SW480 (cell line): ENCODE results near the gene ZBTB20.
A peak's percentile ranks its signal among the peaks of the same experiment; 100 is the strongest.

Experiments
- DNase-seq: peaks from one replicate; pipeline ENCODE4 v3.0.0-alpha.2; 2016; ENCODE audit warnings: low spot score

The ZBTB20 gene

DNA sequence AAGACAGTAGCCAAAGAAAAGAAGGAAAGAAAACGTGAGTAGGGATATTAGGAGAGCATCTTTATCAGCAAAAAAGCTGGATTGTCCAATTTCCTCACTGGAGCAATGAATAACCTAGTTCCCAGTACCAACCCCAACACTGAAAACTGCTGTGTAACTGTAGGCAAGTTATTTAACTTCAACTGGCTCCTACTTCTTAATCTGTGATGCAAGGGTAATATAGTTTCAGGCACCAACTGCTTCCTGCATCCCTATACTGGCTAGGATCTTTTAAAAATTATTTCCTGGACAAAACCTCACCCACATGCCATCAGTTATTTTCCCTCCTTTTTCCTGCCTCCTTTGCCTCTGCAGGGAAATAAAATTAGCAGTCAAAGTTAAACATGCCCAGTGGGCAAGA, 59.6 kb downstream of the ZBTB20 start:
- no peak for DNase-seq

DNA sequence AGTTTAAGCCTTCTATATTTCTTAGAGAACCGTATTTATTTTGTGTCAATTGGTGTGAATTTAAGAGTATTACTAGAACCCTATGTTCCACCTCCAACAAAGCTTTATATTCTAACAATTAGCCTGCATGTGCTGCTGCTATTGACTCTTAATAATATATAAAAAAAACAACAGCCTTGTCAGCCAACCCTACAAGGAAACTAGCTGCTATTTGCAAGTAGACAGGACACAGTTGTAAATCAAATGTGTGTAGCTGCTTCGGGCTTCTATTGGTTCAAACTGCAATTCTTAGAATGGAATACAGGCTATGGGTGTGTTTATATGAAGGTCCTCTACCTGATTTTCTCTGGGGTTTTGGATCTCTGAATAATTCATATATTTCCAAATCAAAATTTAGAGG, 60.7 kb downstream of the ZBTB20 start:
- DNase-seq, result no peak

DNA sequence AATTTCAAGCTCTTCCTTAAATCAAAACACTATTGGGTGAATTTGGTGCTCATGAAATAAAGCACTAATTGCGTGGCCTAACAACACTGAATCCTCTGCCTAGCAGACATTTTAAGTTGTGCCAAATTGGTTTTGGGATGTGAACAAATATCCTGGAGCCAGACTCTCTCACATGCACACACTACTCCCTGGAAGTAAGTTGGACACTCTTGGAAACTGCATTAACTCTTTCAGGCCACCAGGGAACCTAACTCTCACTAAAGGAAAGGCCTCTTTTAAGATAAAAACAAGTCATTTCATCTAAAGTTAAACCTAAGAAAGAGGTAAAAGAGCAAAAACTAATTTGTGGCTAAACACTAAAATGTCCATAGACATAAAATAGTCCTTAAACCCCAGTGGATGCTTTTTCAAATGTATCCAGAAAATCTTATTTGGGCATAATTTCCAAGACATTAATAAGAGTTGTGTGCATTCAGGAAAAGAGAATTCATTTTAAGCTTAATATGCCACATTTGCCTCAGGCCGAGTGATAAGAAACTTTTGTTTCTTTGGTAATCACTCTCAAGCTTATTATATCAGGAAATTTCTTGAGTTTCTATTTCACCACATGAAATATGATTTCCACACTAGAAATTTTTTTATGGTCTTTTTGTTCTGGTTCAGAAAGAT, 61.8 kb downstream of the ZBTB20 start:
- DNase-seq, result no peak

DNA sequence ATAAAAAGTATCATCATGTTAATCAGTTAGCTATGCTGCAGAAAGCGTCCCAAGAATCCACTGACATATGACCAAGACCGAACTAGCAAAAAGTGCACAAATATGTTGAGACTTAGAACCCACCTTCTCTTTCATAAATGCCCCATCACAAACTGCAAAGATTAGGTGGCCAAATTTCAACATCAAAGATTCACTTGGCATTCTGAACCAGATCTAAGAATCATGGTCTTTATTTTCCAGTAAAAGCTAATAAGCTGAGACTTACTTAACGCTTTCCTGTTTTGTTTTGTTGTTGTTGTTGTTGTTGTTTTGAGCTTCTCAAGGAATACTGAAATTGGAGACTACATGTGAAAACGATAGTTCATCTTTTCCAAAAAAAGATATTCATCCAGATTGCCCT, 62.4 kb downstream of the ZBTB20 start:
- no peak for DNase-seq

DNA sequence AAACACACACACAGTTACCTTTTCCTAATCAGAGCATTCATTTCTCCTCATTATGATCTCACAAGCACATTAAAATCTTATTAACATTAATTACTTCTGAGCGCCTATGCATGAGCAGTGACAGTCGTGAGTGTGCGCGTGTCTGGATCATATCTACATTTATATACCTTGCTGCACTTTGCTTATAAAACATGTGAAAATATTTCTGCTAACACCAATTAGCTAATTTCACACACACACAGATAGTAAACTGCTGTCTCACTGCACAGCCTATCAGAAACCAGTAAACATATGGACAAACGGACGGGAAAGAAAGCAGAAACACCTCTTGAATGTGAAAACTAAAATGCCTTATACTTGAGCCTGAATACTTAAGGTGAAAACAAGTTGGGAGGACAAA, 64.8 kb downstream of the ZBTB20 start:
- no peak for DNase-seq

DNA sequence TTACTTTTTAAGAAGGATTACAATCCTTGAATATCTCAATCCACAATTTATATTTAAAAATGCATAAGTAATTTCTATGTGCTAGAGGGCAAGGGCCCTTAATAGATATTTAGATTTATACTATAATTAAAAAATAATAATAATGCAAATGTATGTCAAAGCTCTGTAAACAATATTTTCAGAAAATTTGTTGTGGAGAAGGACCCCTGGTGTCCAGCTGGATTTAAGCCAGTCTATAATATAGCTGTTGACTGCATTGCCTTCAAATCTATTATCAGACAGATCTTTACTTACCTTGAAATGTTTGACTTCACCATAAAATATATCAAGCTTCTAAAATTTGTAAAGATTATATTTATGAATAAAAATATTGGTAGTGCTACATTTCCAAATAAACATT, 65.6 kb downstream of the ZBTB20 start:
- no peak for DNase-seq

DNA sequence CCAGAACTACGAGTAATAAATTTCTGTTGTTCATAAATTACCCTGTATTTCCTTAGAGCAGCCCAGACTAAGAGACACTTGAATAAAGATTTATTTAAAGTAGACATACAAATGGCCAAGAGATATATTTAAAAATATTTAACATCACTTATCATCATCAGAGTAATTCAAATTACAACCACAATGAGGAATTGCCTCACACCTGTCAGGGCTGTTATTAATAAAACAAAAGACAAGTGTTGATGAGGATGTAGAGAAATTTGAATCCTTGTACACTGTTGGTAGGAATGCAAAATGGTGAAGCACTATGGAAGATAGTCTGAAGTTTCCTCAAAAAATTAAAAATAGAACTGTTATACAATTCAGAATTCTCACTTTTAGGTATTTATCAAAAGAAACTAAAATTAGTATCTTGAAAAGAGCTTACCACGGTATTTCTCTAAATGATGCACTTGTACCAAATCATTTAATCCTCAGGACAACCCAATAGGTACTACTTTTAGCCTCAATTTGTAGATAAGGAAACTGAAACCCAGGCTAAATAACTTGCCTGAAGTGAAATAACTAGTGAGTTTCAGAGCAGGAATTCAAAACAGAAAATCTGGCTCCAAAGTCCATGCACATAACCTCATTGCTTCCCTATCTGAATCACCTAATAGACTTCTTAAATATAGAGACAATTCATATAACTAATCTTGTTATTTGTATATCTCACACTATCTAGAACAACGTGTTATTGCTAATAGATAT, 69.4 kb downstream of the ZBTB20 start:
- DNase-seq, result no peak

DNA sequence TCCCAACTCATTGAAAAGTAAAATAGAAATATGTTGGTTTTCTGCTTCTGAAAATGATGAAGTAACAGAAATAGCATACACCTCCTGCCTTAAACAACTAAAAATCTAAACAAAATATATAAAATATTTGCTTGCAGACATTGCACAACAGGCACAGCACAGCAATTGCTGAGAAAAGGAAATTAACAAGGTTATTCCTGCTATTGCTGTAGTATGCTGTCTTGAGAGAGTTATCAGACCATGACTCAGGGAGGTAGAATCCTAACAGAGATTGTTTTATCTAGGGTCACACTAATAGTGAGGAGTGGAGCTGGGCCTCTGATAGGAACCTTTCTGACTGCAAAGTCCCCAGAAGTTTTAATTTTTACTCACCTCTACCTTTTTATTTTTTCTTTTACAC, 72.6 kb downstream of the ZBTB20 start:
- no peak for DNase-seq

DNA sequence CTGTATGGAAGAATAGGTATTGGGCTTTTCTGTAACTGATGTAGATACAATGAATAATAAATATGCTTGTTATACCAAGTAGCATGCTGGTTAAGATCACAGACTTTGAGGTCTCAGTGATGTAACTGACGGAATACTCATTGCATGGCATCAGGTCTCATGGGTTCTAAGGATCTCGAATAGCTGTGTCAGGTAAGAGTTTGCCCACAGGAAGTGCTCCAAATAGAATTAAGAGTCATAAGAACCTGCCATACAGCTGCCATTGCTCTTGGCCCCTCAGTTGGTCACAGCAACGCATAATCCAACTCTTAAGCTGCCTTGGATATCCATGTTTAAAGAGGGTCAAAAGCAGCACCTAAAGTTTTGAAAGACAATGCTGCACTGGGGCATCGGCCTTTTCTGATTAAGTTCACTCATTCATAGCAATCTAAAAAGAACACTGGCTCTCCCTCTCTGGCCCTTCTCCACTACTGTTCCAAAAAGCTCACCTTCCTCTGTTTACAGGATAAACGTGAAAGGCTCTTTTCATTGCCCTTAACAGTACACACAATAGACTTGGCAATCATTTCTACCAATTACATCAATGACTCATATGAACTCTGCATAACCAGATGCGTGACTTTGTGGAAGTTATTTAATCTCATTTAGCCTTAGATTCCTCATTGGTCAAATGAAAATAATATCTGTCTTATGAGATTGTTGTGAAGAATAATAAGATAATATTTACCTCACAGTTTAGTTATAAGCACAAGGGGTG, 74.6 kb downstream of the ZBTB20 start:
- DNase-seq, result no peak

DNA sequence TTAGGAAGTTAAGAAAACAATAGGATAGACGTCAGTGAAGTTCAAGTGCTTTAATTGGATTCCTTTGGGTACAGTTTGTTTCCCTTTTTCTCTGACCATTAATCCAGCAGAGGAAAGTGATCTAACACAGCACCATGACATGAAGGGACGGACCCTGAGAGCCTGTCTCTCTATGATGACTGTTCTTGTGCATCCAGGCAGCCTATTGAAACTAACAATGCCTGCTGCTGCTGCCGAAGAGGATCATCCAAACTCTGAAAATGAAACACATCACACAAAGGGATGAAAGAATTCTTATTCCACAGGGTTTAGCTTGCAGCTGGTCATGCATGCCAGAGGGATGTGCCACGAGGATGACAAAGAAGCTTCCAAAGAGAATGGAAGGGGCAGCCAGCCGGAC, 75.5 kb downstream of the ZBTB20 start:
- no peak for DNase-seq

DNA sequence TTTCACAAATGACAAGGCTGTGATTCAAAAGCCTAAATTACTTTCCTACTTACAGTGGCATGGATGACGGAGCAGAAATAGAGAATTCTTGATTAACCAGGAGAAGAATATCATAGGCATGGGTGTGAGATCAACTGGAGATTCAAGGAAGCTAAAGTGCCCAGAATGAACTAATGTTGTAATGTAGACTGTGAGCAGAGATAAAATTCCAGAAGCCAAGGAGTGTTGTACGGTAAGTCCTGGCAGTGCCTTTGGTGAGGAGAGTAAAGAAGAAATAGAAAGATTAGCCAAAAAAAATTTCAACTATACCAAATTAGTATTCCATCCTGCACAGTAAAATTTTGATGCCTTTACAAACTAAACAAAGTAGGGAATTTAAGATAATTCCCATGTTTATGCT, 75.9 kb downstream of the ZBTB20 start:
- no peak for DNase-seq

DNA sequence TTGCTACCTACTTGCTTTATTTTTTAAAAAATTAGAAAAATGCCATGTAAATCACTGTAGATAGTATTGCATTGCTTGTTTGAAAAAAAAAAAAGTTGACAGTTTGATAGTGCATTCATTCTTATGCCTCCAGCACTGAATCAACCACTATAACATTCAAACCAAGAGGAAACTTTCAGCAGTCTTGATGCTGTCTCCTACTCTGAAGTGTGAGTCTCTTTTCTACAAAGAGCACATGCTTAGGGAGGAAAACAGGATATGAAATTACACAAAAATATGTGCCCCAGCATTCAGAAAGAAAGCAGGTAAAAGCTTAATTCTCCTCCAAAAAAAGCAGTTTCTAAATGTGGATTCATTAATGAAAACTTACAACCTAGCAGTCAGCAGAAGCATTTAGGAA, 78.3 kb downstream of the ZBTB20 start:
- DNase-seq, result no peak

DNA sequence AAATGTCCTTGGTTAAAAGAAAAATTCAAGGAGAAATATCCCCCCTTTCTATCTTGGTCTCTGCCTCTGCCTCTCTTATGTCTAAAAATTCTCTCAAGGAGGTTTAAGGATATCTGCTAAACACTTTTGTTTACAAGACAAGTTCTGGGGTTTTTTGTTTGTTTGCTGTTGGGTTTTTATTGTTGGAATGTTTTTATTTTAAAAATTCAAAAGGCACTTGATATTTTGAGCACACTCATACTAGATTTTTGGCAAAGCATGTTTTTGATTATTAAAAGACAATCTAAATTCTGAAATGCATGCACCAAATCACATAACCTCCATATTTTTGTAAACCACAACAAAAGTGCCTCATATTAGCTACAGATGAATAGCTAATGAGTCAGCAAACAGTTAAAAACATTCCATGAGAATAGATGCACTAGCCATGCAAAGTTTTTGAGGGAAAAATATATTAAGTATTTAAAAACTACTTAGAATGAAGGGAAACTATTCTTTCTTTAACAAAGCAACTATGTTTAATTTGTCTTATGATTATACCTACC, 84.6 kb downstream of the ZBTB20 start:
- DNase-seq, result peak; percentile 71

DNA sequence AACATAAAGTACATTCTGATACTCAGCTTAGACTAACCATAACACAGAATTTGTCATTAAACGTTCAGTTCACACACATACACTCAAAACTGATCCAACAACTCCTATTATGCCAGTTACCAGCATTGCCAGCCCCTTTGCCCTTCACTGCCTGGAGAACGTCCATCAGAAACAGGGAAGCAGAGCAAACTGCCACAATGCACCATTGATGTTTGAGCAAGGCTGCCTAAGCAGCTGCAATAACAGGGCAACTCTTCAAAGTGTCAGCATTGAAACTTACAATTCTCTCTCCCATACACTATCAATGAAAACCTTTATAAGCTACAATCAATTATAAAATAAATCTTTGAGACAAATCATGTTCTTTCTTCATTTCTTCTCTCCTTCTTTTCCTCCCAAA, 85.1 kb downstream of the ZBTB20 start:
- peak; percentile 54 for DNase-seq

DNA sequence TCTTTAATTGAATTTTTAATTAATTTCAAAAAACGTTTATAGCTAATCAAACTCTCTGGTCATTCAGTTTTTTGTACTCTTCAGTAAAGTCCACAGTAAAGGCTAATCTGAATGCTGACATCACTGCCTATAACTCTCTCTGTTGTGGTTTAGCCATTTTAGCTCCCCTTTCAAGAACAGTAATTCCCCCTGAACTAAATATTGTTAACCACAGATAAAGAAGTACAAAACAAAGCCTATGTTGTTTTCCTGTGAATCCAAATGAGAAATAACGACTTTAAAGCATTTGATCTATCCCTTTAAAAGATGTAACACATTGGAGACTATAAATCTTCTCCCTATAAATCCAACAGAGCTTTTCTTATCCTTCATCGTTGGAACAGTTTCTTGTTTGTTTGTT, 94.2 kb downstream of the ZBTB20 start:
- peak; percentile 94 for DNase-seq

DNA sequence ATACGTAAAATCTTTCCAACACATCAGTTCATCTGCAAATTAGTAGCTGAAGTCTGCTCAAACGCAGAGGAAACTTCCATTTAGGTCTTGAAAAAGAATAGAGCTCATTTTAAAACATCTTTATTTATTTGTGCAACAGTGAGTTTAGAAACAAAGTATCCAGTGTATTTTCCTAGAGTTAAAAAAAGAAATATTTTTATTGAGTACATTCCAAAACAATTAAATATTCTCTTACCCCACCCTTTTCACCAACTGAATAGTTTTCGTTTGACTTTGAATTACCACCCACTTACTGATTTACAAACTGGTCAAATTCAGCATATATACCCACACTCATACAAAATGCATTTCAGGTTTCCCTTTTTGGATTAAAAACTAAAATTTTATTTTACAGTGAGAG, 104.7 kb downstream of the ZBTB20 start:
- DNase-seq, result no peak

DNA sequence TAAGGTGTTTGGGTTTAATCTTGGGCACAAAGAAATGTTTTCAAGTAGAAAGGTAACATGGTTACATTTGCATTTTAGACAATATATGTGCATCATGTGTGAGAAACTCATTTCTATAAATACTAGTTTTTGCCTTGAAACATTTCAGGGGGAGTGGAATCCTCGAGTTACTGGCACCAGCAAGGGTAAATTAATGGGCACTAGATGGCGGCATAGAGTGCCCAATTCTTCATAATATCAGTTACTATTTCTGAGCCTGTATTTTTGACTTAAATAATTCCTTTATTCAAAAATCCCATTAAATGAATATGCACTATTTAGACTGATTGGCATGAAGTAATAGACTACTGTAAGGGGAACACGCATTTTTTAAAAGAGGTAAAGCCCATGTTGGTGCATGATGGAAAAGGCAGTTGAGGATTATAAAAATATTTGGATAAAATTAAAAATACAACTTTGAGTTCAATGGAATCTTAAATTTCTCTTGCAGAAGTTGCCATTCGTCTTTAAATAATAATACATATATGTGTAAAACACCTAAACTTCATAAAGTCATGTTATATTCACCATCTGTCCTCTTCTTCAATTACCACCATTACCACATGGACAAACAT, 106.3 kb downstream of the ZBTB20 start:
- DNase-seq, result peak; percentile 12

DNA sequence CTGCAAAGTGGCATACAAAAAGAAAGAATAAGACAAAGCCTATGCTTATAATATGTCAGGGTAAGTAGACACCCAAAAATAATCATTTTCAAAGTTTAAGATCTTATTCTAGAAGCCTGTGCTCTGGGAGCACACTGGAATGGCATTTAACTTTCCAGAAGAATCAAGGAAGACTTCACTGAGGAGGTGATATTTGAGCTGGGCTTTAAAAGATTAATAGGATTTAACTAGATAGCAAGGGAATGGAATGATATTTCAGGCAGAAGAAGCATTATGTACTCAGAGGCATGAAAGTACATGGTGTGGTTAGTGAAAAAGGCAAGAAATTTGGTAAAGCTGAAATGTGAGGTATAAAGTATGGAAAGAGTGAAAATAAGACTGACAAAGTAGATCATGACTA, 106.8 kb downstream of the ZBTB20 start:
- DNase-seq, result no peak

DNA sequence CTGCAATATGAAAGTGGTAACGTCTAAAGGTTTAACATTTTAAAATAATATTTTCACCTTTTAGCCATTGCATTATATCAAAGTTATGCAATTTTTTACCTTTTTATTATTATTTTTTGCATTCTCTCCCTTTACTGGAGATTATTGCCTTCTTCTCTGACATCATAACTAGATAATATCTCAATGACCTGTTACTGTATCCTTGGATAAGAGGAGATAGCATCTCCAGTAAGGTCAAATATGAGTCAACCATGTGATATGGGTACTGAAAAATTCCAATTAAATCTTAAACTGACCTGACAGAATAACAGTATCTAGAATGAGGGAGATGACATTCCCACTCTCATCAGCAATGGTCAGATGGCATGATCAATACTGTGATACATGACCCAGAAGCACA, 108.3 kb downstream of the ZBTB20 start:
- DNase-seq, result no peak

DNA sequence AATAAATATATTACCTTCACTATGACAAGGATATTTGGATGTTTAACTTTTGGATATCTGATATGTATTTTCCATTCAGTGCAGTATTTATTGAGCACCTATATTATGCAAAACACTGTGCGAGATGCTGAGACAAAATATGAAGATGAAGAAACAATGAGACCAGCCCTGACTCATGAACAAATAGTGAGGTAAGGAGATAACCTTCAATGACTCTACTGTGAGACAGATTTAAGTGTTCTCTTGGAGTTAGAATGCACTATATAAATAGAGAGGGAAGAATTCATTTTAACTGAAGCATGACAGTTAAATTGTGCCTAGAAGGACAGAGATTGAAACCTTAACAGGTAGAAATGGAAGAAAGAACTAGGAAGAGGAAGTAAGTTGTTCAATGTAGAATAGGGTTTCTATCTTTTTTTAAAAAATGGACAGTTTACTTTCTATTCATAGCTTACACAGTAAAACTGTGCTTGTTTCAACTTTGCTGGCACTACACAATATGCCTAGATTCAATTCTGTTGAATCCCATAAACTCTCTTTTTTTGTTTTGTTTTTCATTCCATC, 124.2 kb downstream of the ZBTB20 start:
- DNase-seq, result no peak

DNA sequence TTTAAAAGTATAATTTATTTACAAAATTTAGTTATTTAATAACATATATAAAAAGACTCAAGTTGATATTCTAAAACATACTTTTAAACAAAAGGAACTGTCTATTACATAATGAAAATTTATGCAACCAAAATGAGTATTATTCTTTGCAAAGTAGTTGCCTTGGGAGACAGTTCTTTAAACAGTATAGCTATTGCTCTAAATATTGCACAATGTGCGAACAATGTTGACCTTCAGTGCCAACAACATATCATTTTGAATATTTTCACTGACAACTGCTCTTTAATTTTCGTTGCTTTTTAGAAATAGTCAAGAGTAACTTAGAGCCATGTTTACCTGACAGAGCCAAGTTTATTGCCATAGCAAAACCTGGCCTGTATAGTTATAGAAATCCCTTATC, 124.9 kb downstream of the ZBTB20 start:
- DNase-seq, result no peak

DNA sequence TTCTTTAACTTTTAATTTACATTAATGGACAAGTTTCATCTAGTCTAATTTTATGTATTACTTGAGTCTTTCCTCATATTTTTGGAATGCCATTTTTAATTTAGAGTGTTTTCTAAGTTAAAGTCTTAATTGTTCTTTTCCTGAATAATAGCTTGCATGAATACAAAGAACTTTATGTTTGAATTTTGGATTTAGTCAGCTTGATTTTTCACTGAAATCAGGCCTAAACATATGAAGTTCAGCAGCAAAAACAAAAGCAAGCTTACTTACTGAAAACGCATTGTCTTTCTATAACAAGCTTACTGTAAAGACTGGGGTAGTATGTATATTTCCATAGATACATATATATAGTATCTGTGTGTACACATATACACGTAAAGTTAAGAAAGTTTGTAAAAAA, 126.0 kb downstream of the ZBTB20 start:
- DNase-seq, result no peak
